ENCODE data around the gene CFAP46.

The CFAP46 gene

GRCh38 chr10:132833421-132834111 lies 108.8 kb downstream of the CFAP46 start:
- peaks cover 0 to 20% (median 0%) of the 10 kb centered on the region in 3 experiments for H3K27me3 ChIP-seq (ENCODE audit: control insufficient read depth in 3 of 3, insufficient read depth in 3 of 3, low read depth in 1 of 3, low read length in 3 of 3)
- H3K18ac ChIP-seq (ENCODE audit: low read length): peak overlapping the region; percentile 89
- peak overlapping the region; percentile 9 for H3K14ac ChIP-seq (ENCODE audit: low read length)
- no peak overlapping the region for H3K9ac ChIP-seq (ENCODE audit: low read depth, low read length, poor library complexity)
- H2BK120ac ChIP-seq (ENCODE audit: low read depth, low read length): no peak overlapping the region
- H2AFZ ChIP-seq (ENCODE audit: low read length): no peak overlapping the region
- no peak overlapping the region for H3K4me2 ChIP-seq (ENCODE audit: insufficient read depth, low read length, poor library complexity, severe bottlenecking)
- no peak overlapping the region for H3K27ac ChIP-seq (replicated peaks; ENCODE audit: low read length)
- H3K79me1 ChIP-seq (ENCODE audit: low read depth, low read length): peaks cover 2% of the 10 kb centered on the region
- no peak overlapping the region for H4K8ac ChIP-seq (ENCODE audit: low read depth, low read length)
- H2AK5ac ChIP-seq (ENCODE audit: low read depth, low read length): peak overlapping the region; percentile 74
- peaks cover 0 to 4% of the 10 kb centered on the region in 2 donors for H3K9me3 ChIP-seq (replicated peaks in 1 of 2; ENCODE audit: control insufficient read depth in 2 of 2, insufficient read depth in 1 of 2, low read depth in 1 of 2, low read length in 2 of 2)
- H3K36me3 ChIP-seq (replicated peaks in 1 of 2; ENCODE audit: control insufficient read depth in 2 of 2, insufficient read depth in 2 of 2, low read length in 2 of 2): no peaks in the 10 kb centered on the region
- DNase-seq (ENCODE audit: low spot score): no peak
- H2BK12ac ChIP-seq (ENCODE audit: low read length): no peak overlapping the region
- H4K91ac ChIP-seq (ENCODE audit: low read depth, low read length, poor library complexity): no peak overlapping the region
- H3K23ac ChIP-seq (ENCODE audit: low read depth, low read length, poor library complexity): no peak overlapping the region
- no peak overlapping the region for H3K4me3 ChIP-seq (ENCODE audit: low read length in 2 of 2)
- no CpG with 5 or more reads among the region's 29 CpGs for WGBS, 2 donors (ENCODE audit: extremely low coverage in 2 of 2, insufficient read length in 2 of 2, insufficient replicate concordance in 1 of 2)
- H2BK5ac ChIP-seq (ENCODE audit: low read length): peak overlapping the region; percentile 88
- H3K4ac ChIP-seq (ENCODE audit: low read length): no peak overlapping the region
- no peak overlapping the region for H2BK15ac ChIP-seq (ENCODE audit: low read length)
- peaks cover 0 to 6% of the 10 kb centered on the region in 2 donors for H3K4me1 ChIP-seq (ENCODE audit: control insufficient read depth in 2 of 2, insufficient read depth in 1 of 2, low read depth in 1 of 2, low read length in 2 of 2)

GRCh38 chr10:132832186-132832969 lies 110.0 kb downstream of the CFAP46 start:
- H3K23ac ChIP-seq (ENCODE audit: low read depth, low read length, poor library complexity): no peak overlapping the region
- H2BK5ac ChIP-seq (ENCODE audit: low read length): no peak overlapping the region
- WGBS, 2 donors (ENCODE audit: extremely low coverage in 2 of 2, insufficient read length in 2 of 2, insufficient replicate concordance in 1 of 2): no CpG with 5 or more reads among the region's 30 CpGs
- no peak overlapping the region for H2BK120ac ChIP-seq (ENCODE audit: low read depth, low read length)
- peak overlapping the region; percentile 13 for H2AK5ac ChIP-seq (ENCODE audit: low read depth, low read length)
- H2AFZ ChIP-seq (ENCODE audit: low read length): no peak overlapping the region
- no peak overlapping the region for H3K4me3 ChIP-seq (ENCODE audit: low read length in 2 of 2)
- no peak for DNase-seq (ENCODE audit: low spot score)
- H3K27me3 ChIP-seq (ENCODE audit: control insufficient read depth in 3 of 3, insufficient read depth in 3 of 3, low read depth in 1 of 3, low read length in 3 of 3): peaks cover 0 to 21% (median 0%) of the 10 kb centered on the region in 3 experiments
- H3K4me1 ChIP-seq (ENCODE audit: control insufficient read depth in 2 of 2, insufficient read depth in 1 of 2, low read depth in 1 of 2, low read length in 2 of 2): peaks cover 0 to 3% of the 10 kb centered on the region in 2 donors
- H3K4ac ChIP-seq (ENCODE audit: low read length): no peak overlapping the region
- no peaks in the 10 kb centered on the region for H3K36me3 ChIP-seq (replicated peaks in 1 of 2; ENCODE audit: control insufficient read depth in 2 of 2, insufficient read depth in 2 of 2, low read length in 2 of 2)
- no peak overlapping the region for H3K14ac ChIP-seq (ENCODE audit: low read length)
- peaks cover 2% of the 10 kb centered on the region for H3K79me1 ChIP-seq (ENCODE audit: low read depth, low read length)
- peak overlapping the region; percentile 38 for H3K18ac ChIP-seq (ENCODE audit: low read length)
- H2BK15ac ChIP-seq (ENCODE audit: low read length): no peak overlapping the region
- no peak overlapping the region for H2BK12ac ChIP-seq (ENCODE audit: low read length)
- no peak overlapping the region for H3K4me2 ChIP-seq (ENCODE audit: insufficient read depth, low read length, poor library complexity, severe bottlenecking)
- no peak overlapping the region for H4K8ac ChIP-seq (ENCODE audit: low read depth, low read length)
- H3K27ac ChIP-seq (replicated peaks; ENCODE audit: low read length): no peak overlapping the region
- no peak overlapping the region for H4K91ac ChIP-seq (ENCODE audit: low read depth, low read length, poor library complexity)
- H3K9me3 ChIP-seq (replicated peaks in 1 of 2; ENCODE audit: control insufficient read depth in 2 of 2, insufficient read depth in 1 of 2, low read depth in 1 of 2, low read length in 2 of 2): peaks cover 0 to 4% of the 10 kb centered on the region in 2 donors
- H3K9ac ChIP-seq (ENCODE audit: low read depth, low read length, poor library complexity): no peak overlapping the region

DNA sequence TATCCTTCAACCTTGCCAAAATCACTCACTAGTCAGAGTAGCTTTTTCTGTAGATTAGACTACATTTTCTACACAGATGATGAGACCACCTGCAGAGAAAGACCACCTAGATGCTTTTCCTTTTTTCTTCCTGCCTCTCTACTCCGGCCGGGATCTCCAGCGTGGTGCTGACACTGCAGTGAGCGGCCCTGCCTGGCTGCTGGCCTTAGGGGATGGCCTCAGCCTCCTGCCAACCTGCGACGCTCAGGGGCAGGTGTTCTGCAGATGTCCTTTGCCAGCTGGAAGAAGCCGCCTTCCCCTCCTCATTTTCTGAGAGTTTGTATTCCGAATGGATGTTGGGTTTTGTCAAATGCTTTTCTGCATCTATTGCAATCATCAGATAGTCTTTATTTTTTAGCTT lies 113.0 kb downstream of the CFAP46 start:
- Histone ChIP-seq H2BK15ac (ENCODE audit: low read length) (no peak overlapping the region), H3K4ac (ENCODE audit: low read length) (no peak overlapping the region)
- no peak for DNase-seq (ENCODE audit: low spot score)

DNA sequence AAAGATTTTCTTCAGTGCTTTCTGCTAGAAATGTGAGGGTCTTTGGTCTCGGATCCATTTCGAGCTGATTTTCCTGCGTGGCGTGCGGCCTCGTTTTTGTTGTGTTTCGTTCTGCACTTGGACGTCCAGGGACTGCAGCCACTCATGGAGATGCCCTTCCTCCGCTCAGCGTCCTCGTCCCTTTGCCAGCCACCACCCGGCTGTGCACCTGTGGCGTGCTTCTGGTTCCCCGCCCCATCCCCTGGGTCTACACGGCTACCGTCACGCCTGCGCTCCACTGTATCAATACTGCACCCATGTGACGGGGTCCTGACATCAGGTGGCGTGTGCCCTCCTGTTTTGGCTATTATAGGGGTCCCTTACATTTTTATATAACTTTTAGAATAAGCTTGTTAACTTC lies 113.7 kb downstream of the CFAP46 start:
- Histone ChIP-seq H3K79me1 (ENCODE audit: low read depth, low read length) (no peaks in the 10 kb centered on the region), H3K4me3 (ENCODE audit: low read length in 2 of 2) (no peak overlapping the region), H2BK15ac (ENCODE audit: low read length) (no peak overlapping the region), H3K18ac (ENCODE audit: low read length) (no peak overlapping the region), H3K27me3 (ENCODE audit: control insufficient read depth in 3 of 3, insufficient read depth in 3 of 3, low read depth in 1 of 3, low read length in 3 of 3) (peaks cover 0 to 19% (median 0%) of the 10 kb centered on the region in 3 experiments), H3K14ac (ENCODE audit: low read length) (no peak overlapping the region), H3K4me1 (ENCODE audit: control insufficient read depth in 2 of 2, insufficient read depth in 1 of 2, low read depth in 1 of 2, low read length in 2 of 2) (no peaks in the 10 kb centered on the region), H2BK120ac (ENCODE audit: low read depth, low read length) (no peak overlapping the region), H3K23ac (ENCODE audit: low read depth, low read length, poor library complexity) (no peak overlapping the region), H2AK5ac (ENCODE audit: low read depth, low read length) (no peak overlapping the region), H4K91ac (ENCODE audit: low read depth, low read length, poor library complexity) (no peak overlapping the region), H3K36me3 (replicated peaks in 1 of 2; ENCODE audit: control insufficient read depth in 2 of 2, insufficient read depth in 2 of 2, low read length in 2 of 2) (no peaks in the 10 kb centered on the region), H3K9me3 (replicated peaks in 1 of 2; ENCODE audit: control insufficient read depth in 2 of 2, insufficient read depth in 1 of 2, low read depth in 1 of 2, low read length in 2 of 2) (peaks cover 4 to 11% of the 10 kb centered on the region in 2 donors), H3K9ac (ENCODE audit: low read depth, low read length, poor library complexity) (no peak overlapping the region), H2BK5ac (ENCODE audit: low read length) (no peak overlapping the region), H2BK12ac (ENCODE audit: low read length) (no peak overlapping the region), H3K4ac (ENCODE audit: low read length) (no peak overlapping the region), H4K8ac (ENCODE audit: low read depth, low read length) (no peak overlapping the region), H3K4me2 (ENCODE audit: insufficient read depth, low read length, poor library complexity, severe bottlenecking) (no peak overlapping the region), H2AFZ (ENCODE audit: low read length) (no peak overlapping the region), H3K27ac (replicated peaks; ENCODE audit: low read length) (no peak overlapping the region)
- DNase-seq (ENCODE audit: low spot score): no peak
- WGBS, 2 donors (ENCODE audit: extremely low coverage in 2 of 2, insufficient read length in 2 of 2, insufficient replicate concordance in 1 of 2): no CpG with 5 or more reads among the region's 20 CpGs

More for the DNA sequence above, 113.0 kb downstream of the CFAP46 start:
- Histone ChIP-seq H2AK5ac (ENCODE audit: low read depth, low read length) (no peak overlapping the region), H3K79me1 (ENCODE audit: low read depth, low read length) (no peaks in the 10 kb centered on the region), H2BK5ac (ENCODE audit: low read length) (no peak overlapping the region), H4K8ac (ENCODE audit: low read depth, low read length) (no peak overlapping the region), H3K4me1 (ENCODE audit: control insufficient read depth in 2 of 2, insufficient read depth in 1 of 2, low read depth in 1 of 2, low read length in 2 of 2) (no peaks in the 10 kb centered on the region), H2AFZ (ENCODE audit: low read length) (no peak overlapping the region), H2BK12ac (ENCODE audit: low read length) (no peak overlapping the region), H3K4me3 (ENCODE audit: low read length in 2 of 2) (peak overlapping the region in 1 of 2 donors; percentile 48), H2BK120ac (ENCODE audit: low read depth, low read length) (no peak overlapping the region), H4K91ac (ENCODE audit: low read depth, low read length, poor library complexity) (no peak overlapping the region), H3K36me3 (replicated peaks in 1 of 2; ENCODE audit: control insufficient read depth in 2 of 2, insufficient read depth in 2 of 2, low read length in 2 of 2) (no peaks in the 10 kb centered on the region), H3K4me2 (ENCODE audit: insufficient read depth, low read length, poor library complexity, severe bottlenecking) (no peak overlapping the region), H3K27me3 (ENCODE audit: control insufficient read depth in 3 of 3, insufficient read depth in 3 of 3, low read depth in 1 of 3, low read length in 3 of 3) (peaks cover 0 to 21% (median 0%) of the 10 kb centered on the region in 3 experiments), H3K9me3 (replicated peaks in 1 of 2; ENCODE audit: control insufficient read depth in 2 of 2, insufficient read depth in 1 of 2, low read depth in 1 of 2, low read length in 2 of 2) (peaks cover 4 to 11% of the 10 kb centered on the region in 2 donors), H3K9ac (ENCODE audit: low read depth, low read length, poor library complexity) (no peak overlapping the region), H3K27ac (replicated peaks; ENCODE audit: low read length) (no peak overlapping the region), H3K18ac (ENCODE audit: low read length) (no peak overlapping the region), H3K14ac (ENCODE audit: low read length) (no peak overlapping the region), H3K23ac (ENCODE audit: low read depth, low read length, poor library complexity) (no peak overlapping the region)
- no CpG with 5 or more reads among the region's 8 CpGs for WGBS, 2 donors (ENCODE audit: extremely low coverage in 2 of 2, insufficient read length in 2 of 2, insufficient replicate concordance in 1 of 2)

All from neuronal stem cell (in vitro differentiated cells).